ENCODE measurements around the gene PIP5K1A.

The PIP5K1A gene

DNA sequence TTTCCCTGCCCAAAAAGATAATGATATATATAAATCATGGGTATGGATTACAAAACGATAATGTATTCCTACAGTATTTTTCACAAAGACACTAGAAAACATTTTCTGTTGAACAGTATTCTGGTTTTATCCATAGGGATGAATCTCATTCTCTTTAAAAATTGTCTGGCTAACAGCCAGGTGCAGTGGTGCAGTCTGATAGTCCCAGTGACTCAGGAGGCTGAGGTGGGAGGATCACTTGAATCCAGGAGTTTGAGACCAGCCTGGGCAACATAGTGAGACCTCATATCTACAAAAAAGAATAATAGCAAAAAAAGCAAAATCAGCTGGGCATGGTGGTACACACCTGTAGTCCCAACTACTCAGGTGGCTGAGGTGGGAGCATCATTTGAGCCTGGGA lies 23.3 kb downstream of the PIP5K1A start:
- no peak for DNase-seq (ENCODE audit: extremely low spot score)
- CTCF ChIA-PET = interaction anchor here (0.9 to 1.4 kb wide), 2 partner anchors 12 to 30 kb away, joined by 3 to 9 read pairs; no protein-coding TSS in a partner anchor
- TF ChIP-seq, protein P1, sequence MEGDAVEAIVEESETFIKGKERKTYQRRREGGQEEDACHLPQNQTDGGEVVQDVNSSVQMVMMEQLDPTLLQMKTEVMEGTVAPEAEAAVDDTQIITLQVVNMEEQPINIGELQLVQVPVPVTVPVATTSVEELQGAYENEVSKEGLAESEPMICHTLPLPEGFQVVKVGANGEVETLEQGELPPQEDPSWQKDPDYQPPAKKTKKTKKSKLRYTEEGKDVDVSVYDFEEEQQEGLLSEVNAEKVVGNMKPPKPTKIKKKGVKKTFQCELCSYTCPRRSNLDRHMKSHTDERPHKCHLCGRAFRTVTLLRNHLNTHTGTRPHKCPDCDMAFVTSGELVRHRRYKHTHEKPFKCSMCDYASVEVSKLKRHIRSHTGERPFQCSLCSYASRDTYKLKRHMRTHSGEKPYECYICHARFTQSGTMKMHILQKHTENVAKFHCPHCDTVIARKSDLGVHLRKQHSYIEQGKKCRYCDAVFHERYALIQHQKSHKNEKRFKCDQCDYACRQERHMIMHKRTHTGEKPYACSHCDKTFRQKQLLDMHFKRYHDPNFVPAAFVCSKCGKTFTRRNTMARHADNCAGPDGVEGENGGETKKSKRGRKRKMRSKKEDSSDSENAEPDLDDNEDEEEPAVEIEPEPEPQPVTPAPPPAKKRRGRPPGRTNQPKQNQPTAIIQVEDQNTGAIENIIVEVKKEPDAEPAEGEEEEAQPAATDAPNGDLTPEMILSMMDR (IDR thresholded peaks at IDR 0.05; ENCODE audit: control extremely low read depth, extremely low read depth, low read depth, missing control alignments) = no peak
- POLR2A ChIA-PET = no interaction called here

DNA sequence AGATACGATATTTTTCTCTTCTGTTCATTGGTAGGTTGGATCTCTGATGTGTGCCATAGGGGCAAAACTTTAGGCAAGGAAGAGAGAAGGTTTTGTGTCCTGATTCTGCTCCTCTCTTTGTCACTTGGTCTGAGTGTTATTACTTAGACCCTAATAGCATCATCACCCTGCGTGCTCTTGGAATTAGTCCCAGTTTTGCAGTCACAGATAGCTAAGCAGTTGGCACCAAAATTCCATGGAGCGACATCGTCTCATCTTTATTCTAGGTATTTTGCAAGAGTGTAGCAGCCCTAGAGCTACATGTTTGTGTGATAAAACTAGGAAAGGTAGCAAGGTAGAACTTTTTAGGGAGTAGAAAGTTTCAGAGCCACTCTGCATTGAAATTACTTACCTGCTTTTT lies 23.8 kb downstream of the PIP5K1A start:
- TF ChIP-seq, protein P1 (IDR thresholded peaks at IDR 0.05; ENCODE audit: control extremely low read depth, extremely low read depth, low read depth, missing control alignments) = no peak
- POLR2A ChIA-PET = no interaction called here

DNA sequence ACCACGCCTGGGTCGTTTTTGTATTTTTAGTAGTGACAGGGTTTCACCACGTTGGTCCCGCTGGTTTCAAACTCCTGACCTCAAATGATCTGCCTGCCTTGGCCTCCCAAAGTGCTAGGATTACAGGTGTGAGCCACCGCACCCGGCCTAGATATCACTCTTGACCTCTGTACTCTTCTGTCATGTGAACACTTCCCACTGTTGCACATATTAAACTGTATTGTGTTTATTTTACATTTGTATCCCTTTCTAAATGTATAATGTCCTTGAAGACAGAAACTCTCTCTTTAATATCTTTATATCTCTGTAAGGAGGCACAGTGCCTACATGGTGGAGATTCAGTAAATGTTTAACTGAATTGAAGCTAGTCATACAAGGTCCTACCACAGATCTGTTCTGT lies 36.9 kb downstream of the PIP5K1A start:
- TF ChIP-seq, protein P1 (IDR thresholded peaks at IDR 0.05; ENCODE audit: control extremely low read depth, extremely low read depth, low read depth, missing control alignments) = no peak
- ChIA-PET CTCF (interaction anchor here (1.2 to 4.6 kb wide), 3 partner anchors 8 to 23 kb away, joined by 3 to 33 read pairs (median 13); no protein-coding TSS in a partner anchor), POLR2A (interaction anchor here (0.6 kb wide), 1 partner anchor 168 kb away, joined by 4 read pairs; no protein-coding TSS in a partner anchor)
- DNase-seq (ENCODE audit: extremely low spot score) = no peak

More for the DNA sequence above, 23.8 kb downstream of the PIP5K1A start:
- CTCF ChIA-PET = interaction anchor here (0.9 to 1.4 kb wide), 2 partner anchors 13 to 30 kb away, joined by 3 to 9 read pairs; no protein-coding TSS in a partner anchor
- no peak for DNase-seq (ENCODE audit: extremely low spot score)

DNA sequence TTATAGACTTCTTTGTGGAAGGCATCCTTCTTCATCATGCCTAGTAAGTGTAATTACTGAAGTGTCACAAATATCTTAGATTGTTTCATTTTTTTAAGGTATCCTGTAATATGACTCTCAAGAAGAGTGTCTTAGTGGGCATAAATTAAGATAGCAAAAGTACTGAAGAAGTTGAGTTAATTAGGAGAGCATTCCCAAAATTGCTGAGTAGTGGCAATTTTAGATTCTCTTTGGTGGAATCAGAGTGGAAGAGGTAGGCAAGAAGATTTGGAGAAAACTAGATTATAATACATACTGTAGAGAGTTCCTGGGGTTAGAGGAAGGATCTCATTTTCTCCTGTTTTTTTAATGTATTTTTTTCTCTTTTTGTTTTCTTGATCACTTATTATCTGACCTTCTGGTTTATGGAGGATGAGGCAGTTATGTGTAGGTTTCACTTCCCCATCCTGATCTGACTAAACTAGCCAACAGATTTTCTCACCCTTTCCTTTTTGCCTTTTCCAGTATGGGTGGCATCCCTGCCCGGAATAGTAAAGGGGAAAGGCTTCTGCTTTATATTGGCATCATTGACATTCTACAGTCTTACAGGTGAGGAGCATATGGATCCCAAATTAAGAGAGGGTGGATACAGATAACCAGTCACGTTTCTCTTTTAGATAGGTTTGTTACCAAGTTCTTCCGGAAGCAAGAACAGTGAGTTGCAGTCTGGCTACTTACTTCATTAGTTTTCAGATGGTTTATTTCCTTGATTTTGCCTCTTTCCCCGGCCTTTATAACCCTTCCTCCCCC lies 39.5 kb downstream of the PIP5K1A start:
- TF ChIP-seq, protein P1 (IDR thresholded peaks at IDR 0.05; ENCODE audit: control extremely low read depth, extremely low read depth, low read depth, missing control alignments) = no peak
- peak; percentile 52 for DNase-seq (ENCODE audit: extremely low spot score)
- ChIA-PET CTCF (interaction anchor here (1.1 to 4.6 kb wide), 4 partner anchors 8 to 19 kb away, joined by 3 to 33 read pairs (median 10); no protein-coding TSS in a partner anchor), POLR2A (no interaction called here)

DNA sequence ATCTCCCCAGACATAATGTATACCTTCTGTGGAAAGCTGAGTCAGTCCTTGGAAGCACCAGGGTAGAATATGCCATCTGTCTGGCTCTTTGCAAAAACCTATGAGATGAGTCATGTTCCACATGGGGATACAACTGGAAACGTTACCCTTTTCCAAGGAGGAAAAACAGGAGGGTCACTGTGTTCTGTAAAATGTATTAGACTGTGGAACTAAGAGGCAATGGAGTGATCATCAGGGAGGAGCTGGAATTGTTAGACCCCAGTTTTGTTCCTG lies 40.1 kb downstream of the PIP5K1A start:
- ChIA-PET CTCF (interaction anchor here (2.1 to 2.3 kb wide), 2 partner anchors 9 to 14 kb away, joined by 5 to 13 read pairs; no protein-coding TSS in a partner anchor), POLR2A (no interaction called here)
- no peak for DNase-seq (ENCODE audit: extremely low spot score)
- TF ChIP-seq, protein P1 (IDR thresholded peaks at IDR 0.05; ENCODE audit: control extremely low read depth, extremely low read depth, low read depth, missing control alignments) = no peak

DNA sequence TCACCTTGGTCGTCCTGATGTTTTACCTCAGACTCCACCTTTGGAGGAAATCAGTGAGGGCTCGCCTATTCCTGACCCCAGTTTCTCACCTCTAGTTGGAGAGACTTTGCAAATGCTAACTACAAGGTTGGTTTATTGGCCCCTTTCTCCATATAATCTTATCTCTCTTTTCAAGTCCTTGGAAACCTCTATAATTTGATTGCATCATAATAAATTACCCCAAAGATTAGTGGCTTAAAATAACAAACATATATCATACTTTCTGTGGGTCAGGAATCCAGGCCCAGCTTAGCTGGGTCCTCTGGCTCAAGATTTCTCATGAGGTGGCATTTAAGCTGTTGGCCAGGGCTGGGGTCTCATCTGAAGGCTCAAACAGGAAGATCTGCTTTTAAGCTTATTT lies 44.1 kb downstream of the PIP5K1A start:
- DNase-seq (ENCODE audit: extremely low spot score) = no peak
- POLR2A ChIA-PET = no interaction called here
- CTCF ChIA-PET = interaction anchor here (1.2 to 3.4 kb wide), 3 partner anchors 8 to 99 kb away, joined by 3 to 25 read pairs (median 6); no protein-coding TSS in a partner anchor
- TF ChIP-seq, protein P1 (IDR thresholded peaks at IDR 0.05; ENCODE audit: control extremely low read depth, extremely low read depth, low read depth, missing control alignments) = no peak

Data from GM10248 (cell line).